Activated CD8-positive, alpha-beta T cell treated with anti-CD3 and anti-CD28 coated beads for 36 hours (primary cell): ENCODE data around the gene LPCAT1. TPM values are rescaled to one million over a fixed set of nuclear protein-coding genes. Genes with fewer than 3 reads are reported as not detected.
"Not testable (repeated sequence)": the region's sequence is repeated elsewhere in the genome, so short reads cannot be mapped to it uniquely, and the experiment has no call there.

Experiments used
- ATAC-seq: fragments of 200-7000 bp; cut with Tn5 transposase; one replicate; pipeline ENCODE4 v1.10.0; 2021; ENCODE audit warnings: mild to moderate bottlenecking, moderate library complexity
- CTCF ChIA-PET: fragments of 350-600 bp; sonication (Branson Sonifier 250); formaldehyde crosslinking; loops from one replicate; lab custom pipeline; 2021; ENCODE audit warnings: antibody characterized with exemption; lab: Charles Lee
- POLR2A ChIA-PET: fragments of 350-600 bp; sonication (Branson Sonifier 250); formaldehyde crosslinking; loops from one replicate; lab custom pipeline; 2021; ENCODE audit warnings: antibody characterized with exemption; lab: Charles Lee
- DNase-seq: peaks from one replicate; pipeline ENCODE4 v3.0.0-alpha.2; 2020
- H3K27ac Mint-ChIP-seq: one replicate; pipeline ENCODE4 v1.8.0; 2021; ENCODE audit warnings: mild to moderate bottlenecking, mixed read lengths
- H3K27me3 Mint-ChIP-seq: one replicate; pipeline ENCODE4 v1.8.0; 2021; ENCODE audit warnings: mixed read lengths
- H3K36me3 Mint-ChIP-seq: one replicate; pipeline ENCODE4 v1.8.0; 2021; ENCODE audit warnings: low read depth, mixed read lengths
- H3K4me1 Mint-ChIP-seq: one replicate; pipeline ENCODE4 v1.8.0; 2021; ENCODE audit warnings: low read depth, mixed read lengths
- H3K4me3 Mint-ChIP-seq: one replicate; pipeline ENCODE4 v1.8.0; 2021; ENCODE audit warnings: mild to moderate bottlenecking, moderate library complexity, mixed read lengths
- H3K9me3 Mint-ChIP-seq: one replicate; pipeline ENCODE4 v1.8.0; 2021; ENCODE audit warnings: mixed read lengths
- intact Hi-C: fragments of 100-400 bp; cut with micrococcal nuclease; formaldehyde crosslinking; loops from one replicate; pipeline ENCODE4 v1.10.0; 2022
- total RNA-seq, 2 experiments: library from RNA; stranded (reverse); gene quantifications; one replicate each; pipeline ENCODE4 v1.2.3, GENCODE V29; 2021
- TF ChIP-seq, protein P1 (sequence below): fragments of 200-600 bp; IDR thresholded peaks from one replicate; pipeline ENCODE4 v1.8.0; 2022; ENCODE audit warnings: antibody characterized with exemption, mild to moderate bottlenecking

The LPCAT1 gene
- total RNA-seq, 2 experiments from 2014 or later, result 37.2 to 43.6 TPM

DNA sequence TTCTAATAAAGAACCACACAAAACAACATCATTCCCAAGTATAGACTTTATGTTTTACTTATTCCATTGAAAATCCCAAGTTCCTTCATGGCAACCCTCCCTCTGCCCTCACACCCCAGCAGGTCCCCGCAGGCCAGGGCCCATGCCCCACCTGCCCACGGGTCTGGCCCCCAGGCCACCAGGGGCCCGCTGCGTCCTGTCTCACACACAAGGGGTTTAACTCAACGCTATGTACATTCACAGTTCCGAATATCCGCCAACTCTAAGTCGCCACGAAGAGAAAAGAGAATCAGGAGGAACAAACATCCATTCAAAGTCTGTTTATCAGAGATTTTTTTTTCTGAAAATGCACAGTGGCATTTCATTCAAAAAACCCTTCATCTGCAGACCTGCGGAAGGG lies 62.4 kb downstream of the LPCAT1 start:
- Mint-ChIP-seq H3K4me3 (no peak overlapping the region), H3K27ac (no peak overlapping the region), H3K9me3 (peaks cover 11% of the 10 kb centered on the region), H3K36me3 (peaks cover 39% of the 10 kb centered on the region), H3K4me1 (no peaks in the 10 kb centered on the region), H3K27me3 (no peaks in the 10 kb centered on the region)
- DNase-seq (no peak), ATAC-seq (no peak)
- TF ChIP-seq, protein P1, sequence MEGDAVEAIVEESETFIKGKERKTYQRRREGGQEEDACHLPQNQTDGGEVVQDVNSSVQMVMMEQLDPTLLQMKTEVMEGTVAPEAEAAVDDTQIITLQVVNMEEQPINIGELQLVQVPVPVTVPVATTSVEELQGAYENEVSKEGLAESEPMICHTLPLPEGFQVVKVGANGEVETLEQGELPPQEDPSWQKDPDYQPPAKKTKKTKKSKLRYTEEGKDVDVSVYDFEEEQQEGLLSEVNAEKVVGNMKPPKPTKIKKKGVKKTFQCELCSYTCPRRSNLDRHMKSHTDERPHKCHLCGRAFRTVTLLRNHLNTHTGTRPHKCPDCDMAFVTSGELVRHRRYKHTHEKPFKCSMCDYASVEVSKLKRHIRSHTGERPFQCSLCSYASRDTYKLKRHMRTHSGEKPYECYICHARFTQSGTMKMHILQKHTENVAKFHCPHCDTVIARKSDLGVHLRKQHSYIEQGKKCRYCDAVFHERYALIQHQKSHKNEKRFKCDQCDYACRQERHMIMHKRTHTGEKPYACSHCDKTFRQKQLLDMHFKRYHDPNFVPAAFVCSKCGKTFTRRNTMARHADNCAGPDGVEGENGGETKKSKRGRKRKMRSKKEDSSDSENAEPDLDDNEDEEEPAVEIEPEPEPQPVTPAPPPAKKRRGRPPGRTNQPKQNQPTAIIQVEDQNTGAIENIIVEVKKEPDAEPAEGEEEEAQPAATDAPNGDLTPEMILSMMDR, result no peak
- ChIA-PET CTCF (no interaction called here), POLR2A (no interaction called here)
- intact Hi-C loops, result no loop called here

DNA sequence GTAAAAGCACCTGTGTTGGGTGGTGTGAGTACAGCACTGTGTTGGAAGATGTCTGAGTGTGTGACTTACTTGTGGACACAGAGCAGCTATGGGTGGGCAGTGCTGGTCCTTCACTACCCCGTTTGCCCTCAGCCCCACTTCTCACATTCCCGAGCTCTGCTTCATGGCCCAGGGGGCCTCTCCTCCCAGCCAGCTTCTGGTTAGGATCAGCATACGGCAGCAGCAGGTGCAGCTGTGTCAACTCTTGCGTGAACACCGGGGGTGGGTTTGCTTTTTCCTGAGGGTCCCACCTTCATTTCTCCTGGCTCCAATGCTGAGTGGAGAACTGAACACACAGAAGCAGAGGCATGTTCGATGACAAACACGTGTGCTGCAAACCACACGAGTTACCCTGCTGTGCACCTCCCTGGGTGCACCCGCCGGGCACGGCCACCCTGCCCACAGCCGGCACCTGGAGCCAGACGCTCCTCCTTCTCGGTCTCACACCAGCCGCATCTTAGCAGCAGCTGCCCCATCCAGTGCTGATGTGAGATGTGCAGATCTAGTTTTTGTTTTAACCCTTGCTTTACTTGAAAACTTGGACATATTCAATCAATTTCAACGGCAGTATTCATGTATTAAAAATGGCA lies 63.6 kb downstream of the LPCAT1 start:
- DNase-seq (no peak), ATAC-seq (no peak)
- no peaks in the 10 kb centered on the region for H3K4me1 Mint-ChIP-seq
- TF ChIP-seq, protein P1, result no peak
- ChIA-PET CTCF (no interaction called here), POLR2A (interaction anchor here (0.6 kb wide), 1 partner anchor 9 kb away, joined by 3 read pairs; no protein-coding TSS in a partner anchor)
- no peak overlapping the region for H3K4me3 Mint-ChIP-seq
- no peaks in the 10 kb centered on the region for H3K27me3 Mint-ChIP-seq
- no peak overlapping the region for H3K27ac Mint-ChIP-seq
- peaks cover 28% of the 10 kb centered on the region for H3K36me3 Mint-ChIP-seq
- intact Hi-C loops, result no loop called here
- H3K9me3 Mint-ChIP-seq, result peaks cover 9% of the 10 kb centered on the region

DNA sequence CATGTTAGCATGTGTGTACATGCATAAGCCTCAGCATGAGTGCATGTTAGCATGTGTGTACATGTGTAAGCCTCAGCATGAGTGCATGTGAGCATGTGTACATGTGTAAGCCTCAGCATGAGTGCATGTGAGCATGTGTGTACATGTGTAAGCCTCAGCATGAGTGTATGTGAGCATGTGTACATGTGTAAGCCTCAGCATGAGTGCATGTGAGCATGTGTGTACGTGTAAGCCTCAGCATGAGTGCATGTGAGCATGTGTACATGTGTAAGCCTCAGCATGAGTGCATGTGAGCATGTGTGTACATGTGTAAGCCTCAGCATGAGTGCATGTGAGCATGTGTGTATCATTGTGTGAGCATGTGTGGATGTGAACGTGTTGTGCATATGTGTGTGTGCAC lies 64.3 kb downstream of the LPCAT1 start:
- H3K9me3 Mint-ChIP-seq, H3K4me3 Mint-ChIP-seq, H3K27me3 Mint-ChIP-seq, H3K27ac Mint-ChIP-seq, intact Hi-C loops, DNase-seq, CTCF ChIA-PET, H3K4me1 Mint-ChIP-seq, ATAC-seq: not testable (repeated sequence)
- POLR2A ChIA-PET, result interaction anchor here (0.6 kb wide), 1 partner anchor 10 kb away, joined by 3 read pairs; no protein-coding TSS in a partner anchor
- H3K36me3 Mint-ChIP-seq, result peaks cover 21% of the 10 kb centered on the region

DNA sequence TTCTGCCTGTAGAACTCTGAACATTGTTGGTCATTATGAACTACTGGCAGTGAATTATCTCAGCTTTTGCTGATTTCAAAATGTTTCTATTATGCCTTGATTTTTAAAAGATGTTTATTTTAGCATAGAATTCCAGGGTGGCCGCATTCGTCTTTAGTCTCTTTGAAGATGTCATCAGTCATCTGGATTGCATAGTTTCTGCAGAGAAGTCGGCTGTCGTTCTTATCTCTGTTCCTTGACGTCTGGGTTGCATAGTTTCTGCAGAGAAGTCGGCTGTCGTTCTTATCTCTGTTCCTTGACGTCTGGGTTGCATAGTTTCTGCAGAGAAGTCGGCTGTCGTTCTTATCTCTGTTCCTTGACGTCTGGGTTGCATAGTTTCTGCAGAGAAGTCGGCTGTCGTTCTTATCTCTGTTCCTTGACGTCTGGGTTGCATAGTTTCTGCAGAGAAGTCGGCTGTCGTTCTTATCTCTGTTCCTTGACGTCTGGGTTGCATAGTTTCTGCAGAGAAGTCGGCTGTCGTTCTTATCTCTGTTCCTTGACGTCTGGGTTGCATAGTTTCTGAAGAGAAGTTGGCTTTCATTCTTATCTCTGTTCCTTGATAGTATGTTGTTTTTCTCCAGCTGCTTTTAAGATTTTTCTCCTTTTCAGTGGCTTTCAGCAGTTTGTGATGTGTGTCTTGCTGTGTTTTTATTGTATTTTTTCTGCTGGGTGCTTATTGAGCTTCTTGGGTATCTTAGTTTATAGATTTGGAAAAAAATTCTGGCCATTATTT lies 67.5 kb downstream of the LPCAT1 start:
- CTCF ChIA-PET, result interaction anchor here (1.3 kb wide), 1 partner anchor 76 kb away, joined by 3 read pairs; no protein-coding TSS in a partner anchor
- H3K27ac Mint-ChIP-seq, H3K36me3 Mint-ChIP-seq, intact Hi-C loops, ATAC-seq, H3K4me3 Mint-ChIP-seq, POLR2A ChIA-PET, DNase-seq, H3K4me1 Mint-ChIP-seq: not testable (repeated sequence)
- Mint-ChIP-seq H3K9me3 (peaks cover 19% of the 10 kb centered on the region), H3K27me3 (peaks cover 19% of the 10 kb centered on the region)

DNA sequence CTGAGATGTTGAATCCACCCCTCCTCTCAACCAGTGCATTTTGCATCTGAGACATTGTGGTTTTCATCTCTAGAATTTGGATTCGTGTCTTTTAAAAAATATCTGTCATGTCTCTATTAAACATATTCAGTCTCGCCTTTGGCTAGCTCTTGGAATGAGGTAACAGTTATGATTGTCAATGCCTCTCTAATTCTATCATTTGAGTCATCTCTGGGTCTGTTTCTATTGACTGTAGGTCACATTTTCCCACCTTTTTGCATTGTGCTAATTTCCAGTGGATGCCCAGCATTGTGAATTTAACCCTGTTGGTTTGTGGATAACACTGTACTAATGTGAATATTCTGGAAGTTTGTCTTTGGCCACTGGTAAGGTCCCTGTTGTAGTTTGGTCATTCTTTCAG lies 70.1 kb downstream of the LPCAT1 start:
- no peak overlapping the region for H3K27ac Mint-ChIP-seq
- H3K9me3 Mint-ChIP-seq, result peaks cover 19% of the 10 kb centered on the region
- H3K36me3 Mint-ChIP-seq, result no peaks in the 10 kb centered on the region
- TF ChIP-seq, protein P1, result no peak
- ATAC-seq, result no peak
- intact Hi-C loops, result no loop called here
- DNase-seq, result no peak
- peaks cover 6% of the 10 kb centered on the region for H3K4me1 Mint-ChIP-seq
- H3K27me3 Mint-ChIP-seq, result peaks cover 25% of the 10 kb centered on the region
- ChIA-PET CTCF (interaction anchor here (0.6 to 2.6 kb wide), 2 partner anchors 191 to 505 kb away, joined by 3 to 9 read pairs; no protein-coding TSS in a partner anchor), POLR2A (interaction anchor here (0.7 kb wide), 1 partner anchor 369 kb away, joined by 3 read pairs; no protein-coding TSS in a partner anchor)
- no peak overlapping the region for H3K4me3 Mint-ChIP-seq
